Measurements from ENCODE around the gene PLEKHG2.

DNA sequence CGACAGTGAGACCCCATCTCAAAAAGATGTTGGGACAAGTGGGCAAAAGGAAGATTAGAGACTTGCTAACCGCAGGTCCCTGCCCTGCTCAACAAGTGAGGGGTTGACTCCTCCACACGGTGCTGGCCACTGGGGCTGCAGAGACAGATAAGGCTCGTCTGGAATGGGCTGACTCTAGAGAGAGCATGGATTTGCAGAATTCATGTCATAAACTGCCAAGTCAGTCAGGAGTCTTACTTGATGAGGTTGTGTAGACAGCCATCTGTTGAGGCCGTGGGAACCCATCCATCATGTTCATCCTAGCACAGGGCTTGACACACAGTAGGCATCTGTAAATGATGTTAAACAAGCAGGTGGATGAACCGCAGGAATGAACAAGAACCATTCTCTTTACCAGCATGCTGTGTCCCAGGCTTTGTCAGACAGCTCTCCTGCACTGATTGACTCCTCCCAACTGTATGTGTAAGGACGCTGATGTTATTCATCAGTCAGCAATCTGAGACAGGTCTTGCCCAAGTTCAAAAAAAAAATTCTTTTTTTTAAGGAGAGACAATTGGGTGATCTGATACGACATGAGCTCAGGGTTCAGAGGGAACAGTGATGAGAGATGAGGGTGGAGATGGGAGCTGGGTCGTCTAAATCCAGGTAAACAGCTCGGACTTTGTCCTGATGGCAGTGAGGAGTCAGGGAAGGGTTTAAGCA lies 30.4 kb upstream of the PLEKHG2 start:
- TF ChIP-seq CTCF (IDR thresholded peaks at IDR 0.05; ENCODE audit: low read depth, low read length, missing input control), result no peak
- no peak for TF ChIP-seq JUND (IDR thresholded peaks at IDR 0.05)
- TF ChIP-seq, protein P1, sequence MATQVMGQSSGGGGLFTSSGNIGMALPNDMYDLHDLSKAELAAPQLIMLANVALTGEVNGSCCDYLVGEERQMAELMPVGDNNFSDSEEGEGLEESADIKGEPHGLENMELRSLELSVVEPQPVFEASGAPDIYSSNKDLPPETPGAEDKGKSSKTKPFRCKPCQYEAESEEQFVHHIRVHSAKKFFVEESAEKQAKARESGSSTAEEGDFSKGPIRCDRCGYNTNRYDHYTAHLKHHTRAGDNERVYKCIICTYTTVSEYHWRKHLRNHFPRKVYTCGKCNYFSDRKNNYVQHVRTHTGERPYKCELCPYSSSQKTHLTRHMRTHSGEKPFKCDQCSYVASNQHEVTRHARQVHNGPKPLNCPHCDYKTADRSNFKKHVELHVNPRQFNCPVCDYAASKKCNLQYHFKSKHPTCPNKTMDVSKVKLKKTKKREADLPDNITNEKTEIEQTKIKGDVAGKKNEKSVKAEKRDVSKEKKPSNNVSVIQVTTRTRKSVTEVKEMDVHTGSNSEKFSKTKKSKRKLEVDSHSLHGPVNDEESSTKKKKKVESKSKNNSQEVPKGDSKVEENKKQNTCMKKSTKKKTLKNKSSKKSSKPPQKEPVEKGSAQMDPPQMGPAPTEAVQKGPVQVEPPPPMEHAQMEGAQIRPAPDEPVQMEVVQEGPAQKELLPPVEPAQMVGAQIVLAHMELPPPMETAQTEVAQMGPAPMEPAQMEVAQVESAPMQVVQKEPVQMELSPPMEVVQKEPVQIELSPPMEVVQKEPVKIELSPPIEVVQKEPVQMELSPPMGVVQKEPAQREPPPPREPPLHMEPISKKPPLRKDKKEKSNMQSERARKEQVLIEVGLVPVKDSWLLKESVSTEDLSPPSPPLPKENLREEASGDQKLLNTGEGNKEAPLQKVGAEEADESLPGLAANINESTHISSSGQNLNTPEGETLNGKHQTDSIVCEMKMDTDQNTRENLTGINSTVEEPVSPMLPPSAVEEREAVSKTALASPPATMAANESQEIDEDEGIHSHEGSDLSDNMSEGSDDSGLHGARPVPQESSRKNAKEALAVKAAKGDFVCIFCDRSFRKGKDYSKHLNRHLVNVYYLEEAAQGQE (IDR thresholded peaks at IDR 0.05), result no peak
- TF ChIP-seq, protein P2, sequence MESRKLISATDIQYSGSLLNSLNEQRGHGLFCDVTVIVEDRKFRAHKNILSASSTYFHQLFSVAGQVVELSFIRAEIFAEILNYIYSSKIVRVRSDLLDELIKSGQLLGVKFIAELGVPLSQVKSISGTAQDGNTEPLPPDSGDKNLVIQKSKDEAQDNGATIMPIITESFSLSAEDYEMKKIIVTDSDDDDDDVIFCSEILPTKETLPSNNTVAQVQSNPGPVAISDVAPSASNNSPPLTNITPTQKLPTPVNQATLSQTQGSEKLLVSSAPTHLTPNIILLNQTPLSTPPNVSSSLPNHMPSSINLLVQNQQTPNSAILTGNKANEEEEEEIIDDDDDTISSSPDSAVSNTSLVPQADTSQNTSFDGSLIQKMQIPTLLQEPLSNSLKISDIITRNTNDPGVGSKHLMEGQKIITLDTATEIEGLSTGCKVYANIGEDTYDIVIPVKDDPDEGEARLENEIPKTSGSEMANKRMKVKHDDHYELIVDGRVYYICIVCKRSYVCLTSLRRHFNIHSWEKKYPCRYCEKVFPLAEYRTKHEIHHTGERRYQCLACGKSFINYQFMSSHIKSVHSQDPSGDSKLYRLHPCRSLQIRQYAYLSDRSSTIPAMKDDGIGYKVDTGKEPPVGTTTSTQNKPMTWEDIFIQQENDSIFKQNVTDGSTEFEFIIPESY (IDR thresholded peaks at IDR 0.05), result no peak
- TF ChIP-seq TAF1 (conservative IDR thresholded peaks at IDR 0.05), result no peak
